ENCODE measurements around the gene ZNF281. TPM values are rescaled to one million over a fixed set of nuclear protein-coding genes. Genes with fewer than 3 reads are reported as not detected.
"Not testable (repeated sequence)": the region's sequence is repeated elsewhere in the genome, so short reads cannot be mapped to it uniquely, and the experiment has no call there.

The ZNF281 gene
- total RNA-seq, 1 experiment from 2014 or later: 10.7 TPM

GRCh38 chr1:200437088-200437487 is 27.3 kb upstream of the ZNF281 start:
- DNase-seq: no peak
- no peak overlapping the region for H3K4me3 ChIP-seq
- H3K36me3 ChIP-seq: no peaks in the 10 kb centered on the region
- H3K9me3 ChIP-seq: no peaks in the 10 kb centered on the region
- H3K27me3 ChIP-seq: no peaks in the 10 kb centered on the region

- Histone ChIP-seq H3K27me3 (no peaks in the 10 kb centered on the region), H3K4me3 (no peak overlapping the region), H3K36me3 (no peaks in the 10 kb centered on the region), H3K9me3 (no peaks in the 10 kb centered on the region)
- no peak for DNase-seq
Observed at GRCh38 chr1:200436436-200436835, 26.6 kb upstream of the ZNF281 start.

GRCh38 chr1:200435200-200435780 is 25.5 kb upstream of the ZNF281 start:
- no peaks in the 10 kb centered on the region for H3K27me3 ChIP-seq
- peak; percentile 80 for DNase-seq
- H3K9me3 ChIP-seq: no peaks in the 10 kb centered on the region
- no peak overlapping the region for H3K4me3 ChIP-seq
- no peaks in the 10 kb centered on the region for H3K36me3 ChIP-seq

GRCh38 chr1:200433586-200433985 is 23.8 kb upstream of the ZNF281 start:
- no peaks in the 10 kb centered on the region for H3K36me3 ChIP-seq
- no peaks in the 10 kb centered on the region for H3K9me3 ChIP-seq
- H3K4me3 ChIP-seq: no peak overlapping the region
- no peak for DNase-seq
- no peaks in the 10 kb centered on the region for H3K27me3 ChIP-seq

- no peak overlapping the region for H3K4me3 ChIP-seq
- no peaks in the 10 kb centered on the region for H3K9me3 ChIP-seq
- H3K27me3 ChIP-seq: no peaks in the 10 kb centered on the region
- DNase-seq: no peak
- H3K36me3 ChIP-seq: no peaks in the 10 kb centered on the region
Observed at GRCh38 chr1:200432586-200432985, 22.8 kb upstream of the ZNF281 start.

DNA sequence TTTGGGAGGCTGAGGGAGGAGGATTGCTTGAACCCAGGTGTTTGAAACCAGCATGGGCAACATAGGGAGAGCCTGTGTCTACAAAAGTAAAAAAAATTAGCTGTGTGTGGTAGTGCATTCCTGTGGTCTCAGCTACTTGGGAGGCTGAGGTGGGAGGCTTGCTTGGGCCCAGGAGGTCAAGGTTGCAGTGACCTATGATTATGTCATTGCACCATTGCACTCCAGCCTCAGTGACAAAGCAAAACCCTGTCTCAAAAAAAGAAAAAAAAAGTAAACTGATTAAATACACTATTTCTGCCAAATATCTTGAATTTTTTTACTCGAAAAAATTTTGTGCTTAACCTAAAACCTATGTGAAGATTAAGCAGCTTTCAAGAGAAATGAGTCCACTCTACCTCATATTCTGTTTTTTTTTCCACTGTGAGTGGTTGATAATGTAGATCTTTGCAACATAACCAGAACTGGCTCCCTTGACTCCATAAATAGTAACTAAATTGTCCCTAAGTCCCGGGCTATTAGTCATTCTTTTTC is 19.4 kb upstream of the ZNF281 start:
- DNase-seq: peak; percentile 66

DNA sequence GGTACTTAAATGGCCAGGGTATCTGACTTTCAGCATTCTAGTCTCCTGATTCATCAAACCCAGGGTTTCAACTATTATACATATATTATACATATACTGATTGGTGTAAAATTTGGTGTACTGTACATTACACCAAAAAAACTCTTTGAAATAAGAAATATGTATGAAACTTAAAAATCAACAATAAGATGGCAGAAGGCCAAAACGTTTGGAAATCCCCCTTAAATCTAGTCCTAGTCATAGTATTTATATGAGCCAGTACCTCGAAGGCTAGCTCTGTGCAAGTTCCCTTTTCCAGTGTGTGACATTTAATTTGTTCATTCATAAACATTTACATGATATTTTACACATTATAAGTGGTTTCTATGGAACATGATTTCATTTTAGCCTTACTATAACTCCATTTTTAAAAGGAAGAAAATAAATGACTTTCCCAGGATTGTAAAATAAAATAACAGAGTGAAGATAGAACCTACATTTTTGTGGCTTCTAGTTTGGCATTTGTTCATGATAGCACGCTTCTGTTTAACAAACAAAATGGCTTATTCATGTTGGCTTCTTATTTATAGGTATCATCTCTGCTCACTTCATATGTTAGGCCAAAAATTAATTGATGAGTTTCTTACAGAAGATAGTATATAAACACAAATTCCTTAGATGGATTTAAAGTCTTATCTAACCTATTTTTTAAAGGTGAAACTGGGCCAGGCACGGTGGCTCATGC is 18.8 kb upstream of the ZNF281 start:
- DNase-seq: no peak
- H3K27me3 ChIP-seq: no peaks in the 10 kb centered on the region
- no peak overlapping the region for H3K4me3 ChIP-seq
- H3K36me3 ChIP-seq: no peaks in the 10 kb centered on the region
- no peaks in the 10 kb centered on the region for H3K9me3 ChIP-seq

More for the DNA sequence above, 19.4 kb upstream of the ZNF281 start:
- no peak overlapping the region for H3K4me3 ChIP-seq
- no peaks in the 10 kb centered on the region for H3K27me3 ChIP-seq
- no peaks in the 10 kb centered on the region for H3K9me3 ChIP-seq
- no peaks in the 10 kb centered on the region for H3K36me3 ChIP-seq

DNA sequence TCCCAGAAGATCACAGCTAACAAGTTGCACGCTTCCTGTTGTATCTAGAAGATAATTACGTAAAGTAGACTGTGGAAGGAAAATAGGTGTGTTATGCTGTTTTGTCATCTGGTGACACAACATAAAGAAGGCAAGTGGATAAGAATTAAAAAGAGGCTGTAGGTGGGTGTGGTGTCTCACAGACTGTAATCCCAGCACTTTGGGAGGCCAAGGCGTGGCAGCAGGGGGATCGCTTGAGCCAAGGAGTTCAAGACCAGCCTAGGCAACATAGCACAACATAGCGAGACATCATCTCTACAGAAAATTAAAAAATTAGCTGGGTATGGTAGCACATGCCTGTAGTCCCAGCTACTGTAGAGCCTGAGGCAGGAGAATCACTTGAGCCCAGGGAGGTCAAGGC is 17.9 kb upstream of the ZNF281 start:
- no peaks in the 10 kb centered on the region for H3K36me3 ChIP-seq
- H3K4me3 ChIP-seq: no peak overlapping the region
- H3K27me3 ChIP-seq: no peaks in the 10 kb centered on the region
- no peak for DNase-seq
- H3K9me3 ChIP-seq: no peaks in the 10 kb centered on the region

DNA sequence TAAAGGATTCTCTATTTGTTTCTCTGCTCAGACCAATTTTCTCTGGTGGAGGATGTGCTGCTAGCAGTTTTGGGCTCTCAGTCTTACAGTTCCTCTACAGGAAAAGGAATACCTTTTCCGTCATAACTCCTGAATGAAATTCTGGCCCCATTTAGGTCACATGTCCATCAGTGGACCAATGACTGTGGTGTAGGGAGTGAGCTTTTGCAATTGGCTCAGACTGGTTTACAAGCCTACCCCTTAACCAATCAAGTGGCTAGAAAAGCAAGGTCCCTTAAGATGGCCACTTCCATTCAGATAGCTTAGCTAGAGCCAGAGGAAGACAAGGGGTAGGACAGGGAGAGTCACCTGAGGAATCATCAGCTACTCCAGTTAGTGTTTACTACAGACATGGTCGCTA is 16.4 kb upstream of the ZNF281 start:
- no peak overlapping the region for H3K4me3 ChIP-seq
- H3K27me3 ChIP-seq: no peaks in the 10 kb centered on the region
- no peaks in the 10 kb centered on the region for H3K9me3 ChIP-seq
- DNase-seq: no peak
- no peaks in the 10 kb centered on the region for H3K36me3 ChIP-seq

DNA sequence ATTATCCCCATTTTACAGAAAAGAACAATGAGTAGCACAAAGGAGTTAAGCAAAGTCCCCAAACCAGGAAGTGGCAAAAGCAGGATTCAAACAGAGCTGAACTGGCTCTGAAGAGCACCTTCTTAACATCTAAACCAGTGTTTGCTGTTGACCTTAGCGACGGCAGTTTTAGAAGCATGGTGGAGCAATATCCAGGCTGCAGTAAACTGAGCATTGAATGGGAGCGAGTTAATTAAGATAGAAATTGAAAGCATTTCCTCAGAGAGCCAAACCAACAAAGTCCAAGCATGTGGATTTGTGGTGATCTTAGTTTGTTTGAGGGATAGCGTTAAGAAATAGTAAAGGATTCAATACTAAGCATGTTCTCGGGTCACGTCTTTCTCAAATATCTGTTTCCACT is 13.4 kb upstream of the ZNF281 start:
- no peaks in the 10 kb centered on the region for H3K36me3 ChIP-seq
- H3K9me3 ChIP-seq: no peaks in the 10 kb centered on the region
- H3K4me3 ChIP-seq: no peak overlapping the region
- H3K27me3 ChIP-seq: no peaks in the 10 kb centered on the region
- no peak for DNase-seq

DNA sequence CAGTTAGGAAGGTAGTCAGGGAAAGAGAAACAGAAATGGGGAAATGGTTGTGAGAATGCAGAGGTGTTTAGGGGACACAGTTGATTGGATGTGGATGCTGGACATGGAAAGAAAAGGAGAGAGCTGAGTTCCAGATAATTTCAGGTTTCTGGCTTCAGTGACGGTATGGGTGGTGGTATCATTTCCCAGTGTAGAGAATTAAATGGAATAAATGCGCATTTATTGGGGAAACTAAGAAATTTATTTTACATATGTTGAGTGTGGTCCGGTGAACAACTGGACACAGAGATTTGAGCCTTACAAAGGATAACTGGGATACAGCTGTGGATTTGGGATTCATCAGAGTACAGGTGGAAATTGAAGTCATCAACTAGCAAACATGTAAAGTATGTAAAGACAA is 12.4 kb upstream of the ZNF281 start:
- Histone ChIP-seq H3K9me3 (no peaks in the 10 kb centered on the region), H3K27me3 (no peaks in the 10 kb centered on the region), H3K4me3 (no peak overlapping the region), H3K36me3 (no peaks in the 10 kb centered on the region)
- DNase-seq: no peak

- Histone ChIP-seq H3K27me3 (no peaks in the 10 kb centered on the region), H3K9me3 (no peaks in the 10 kb centered on the region), H3K4me3 (no peak overlapping the region), H3K36me3 (no peaks in the 10 kb centered on the region)
- DNase-seq: peak; percentile 93
Observed at GRCh38 chr1:200415789-200416593, 6.2 kb upstream of the ZNF281 start.

DNA sequence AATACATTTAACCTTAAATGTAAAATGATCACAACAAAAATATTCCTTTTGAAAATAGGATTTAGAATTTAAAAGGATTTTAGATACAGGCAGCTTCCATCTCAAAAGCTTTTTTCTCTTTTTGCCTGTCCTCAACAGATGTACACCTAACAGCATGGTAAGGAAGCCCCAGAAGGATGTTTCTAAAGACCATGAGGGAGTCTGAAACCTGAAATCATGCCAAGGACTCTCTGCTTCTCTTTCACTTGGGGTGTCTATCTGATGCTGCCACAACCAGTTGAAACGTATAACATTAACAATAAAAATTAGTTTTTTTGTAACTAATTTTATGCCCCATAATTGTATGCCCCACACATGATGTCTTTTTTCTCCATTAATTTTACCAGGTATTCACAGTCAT is 5.4 kb upstream of the ZNF281 start:
- H3K9me3 ChIP-seq: no peaks in the 10 kb centered on the region
- no peak for DNase-seq

GRCh38 chr1:200414657-200415056 is 4.8 kb upstream of the ZNF281 start:
- Histone ChIP-seq H3K36me3 (no peaks in the 10 kb centered on the region; the same call in 1 of the 2 replicates), H3K27me3 (no peaks in the 10 kb centered on the region), H3K9me3 (no peaks in the 10 kb centered on the region), H3K4me3 (no peak overlapping the region)
- DNase-seq: no peak

More for the DNA sequence above, 5.4 kb upstream of the ZNF281 start:
- H3K27me3 ChIP-seq: no peaks in the 10 kb centered on the region
- no peaks in the 10 kb centered on the region for H3K36me3 ChIP-seq
- no peak overlapping the region for H3K4me3 ChIP-seq

DNA sequence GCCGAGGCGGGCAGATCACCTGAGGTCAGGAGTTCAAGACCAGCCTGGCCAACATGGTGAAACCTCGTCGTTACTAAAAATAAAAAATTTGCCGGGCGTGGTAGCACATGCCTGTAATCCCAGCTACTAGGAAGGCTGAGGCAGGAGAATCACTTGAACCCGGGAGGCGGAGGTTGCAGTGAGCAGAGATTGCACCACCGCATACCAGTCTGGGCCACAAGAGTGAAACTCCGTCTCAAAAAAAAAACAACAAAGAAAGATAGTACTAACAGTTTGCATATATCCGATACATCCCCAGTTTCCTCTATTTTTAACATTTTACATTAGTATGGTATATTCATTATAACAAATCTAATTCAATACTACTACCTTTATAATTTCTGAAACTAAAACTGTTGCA is 3.9 kb upstream of the ZNF281 start:
- not testable (repeated sequence) for DNase-seq, H3K27me3 ChIP-seq, H3K4me3 ChIP-seq, H3K36me3 ChIP-seq, H3K9me3 ChIP-seq

- peaks cover 24% of the 10 kb centered on the region for H3K36me3 ChIP-seq
- no peaks in the 10 kb centered on the region for H3K27me3 ChIP-seq
- H3K9me3 ChIP-seq: no peaks in the 10 kb centered on the region
- no peak overlapping the region for H3K4me3 ChIP-seq
- no peak for DNase-seq
Observed at GRCh38 chr1:200411406-200412257, 1.8 kb upstream of the ZNF281 start.

- Histone ChIP-seq H3K4me3 (peak overlapping the region; percentile 99), H3K9me3 (no peaks in the 10 kb centered on the region), H3K27me3 (no peaks in the 10 kb centered on the region), H3K36me3 (peaks cover 33% of the 10 kb centered on the region)
- DNase-seq: no peak
Observed at GRCh38 chr1:200410566-200410878, 686 bp upstream of the ZNF281 start.
